HCT116 (cell line): ENCODE measurements around the gene NPPB. TPM values are rescaled to one million over a fixed set of nuclear protein-coding genes. Genes with fewer than 3 reads are reported as not detected.

Experiments
- ATAC-seq: fragments of 200-7000 bp; cut with Tn5 transposase; 2 replicates; pipeline ENCODE4 v1.9.1; 2020; ENCODE audit warnings: mild to moderate bottlenecking, moderate library complexity
- BruUV-seq: library from RNA; stranded (reverse); fragments of 400-500 nt; replicated peaks from 2 replicates; lab custom pipeline; 2021; lab: Mats Ljungman, UMichigan
- CTCF ChIA-PET: fragments of 300-600 bp; sonication (Branson Sonifier 250); formaldehyde crosslinking; loops from one replicate; lab custom pipeline; 2021; ENCODE audit warnings: antibody characterized with exemption; lab: Charles Lee
- POLR2A ChIA-PET: fragments of 300-600, 350-600 bp; sonication (Branson Sonifier 250); formaldehyde crosslinking; loops from one replicate; lab custom pipeline; 2021; ENCODE audit warnings: antibody characterized with exemption; lab: Charles Lee
- RAD21 ChIA-PET, 2 experiments: fragments of 300-600 bp; sonication (Branson Sonifier 250); formaldehyde crosslinking; loops; one replicate each; lab custom pipeline; 2023; ENCODE audit warnings: low total read pairs in 2 of 2; ENCODE audit not compliant: uncharacterized antibody in 2 of 2, unreplicated experiment in 2 of 2, low non-redundant PET in 1 of 2; lab: Charles Lee
- DNase-seq: peaks from one replicate; pipeline ENCODE4 v3.0.0-alpha.2; 2010; ENCODE audit warnings: low read depth, low spot score
- H2AFZ ChIP-seq: fragments of 200-600 bp; shearing (Covaris generic), sonication (generic); 2 replicates; pipeline ENCODE4 v1.6.1; 2017; ENCODE audit warnings: low read depth, mixed run types, mixed read lengths, antibody characterized with exemption, low read length; ENCODE audit not compliant: poor library complexity, severe bottlenecking
- H3K27ac ChIP-seq: 2 replicates; pipeline ENCODE4 v1.5.1; 2012; ENCODE audit warnings: low read depth, low read length
- H3K27me3 ChIP-seq: fragments of 200-600 bp; sonication (generic); 2 replicates; pipeline ENCODE4 v1.6.1; 2016; ENCODE audit warnings: mixed run types, low read length, mixed read lengths; ENCODE audit not compliant: insufficient read depth
- H3K36me3 ChIP-seq, 2 experiments: fragments of 200-500 bp in 1 of 2; fragments of 200-600 bp in 1 of 2; sonication (Bioruptor generic) in 1 of 2; sonication (generic) in 1 of 2; 2 replicates each; pipeline versions ENCODE4 v1.5.1 to v1.6.1; 2014 to 2016; ENCODE audit warnings: low read length in 2 of 2, inconsistent platforms in 1 of 2, mixed read lengths in 1 of 2, mixed run types in 1 of 2; ENCODE audit not compliant: insufficient read depth in 2 of 2, control insufficient read depth in 1 of 2
- H3K4me1 ChIP-seq, 2 experiments: fragments of 200-600 bp in 1 of 2; sonication (generic) in 1 of 2; 2 replicates each; pipeline versions ENCODE4 v1.5.1 to v1.6.1; 2012 to 2017; ENCODE audit warnings: low read length in 2 of 2, inconsistent platforms in 1 of 2, mild to moderate bottlenecking in 1 of 2, mixed read lengths in 1 of 2, mixed run types in 1 of 2, moderate library complexity in 1 of 2; ENCODE audit not compliant: insufficient read depth in 2 of 2, control insufficient read depth in 1 of 2
- H3K4me2 ChIP-seq: fragments of 200-600 bp; sonication (generic); 2 replicates; pipeline ENCODE4 v1.6.1; 2017; ENCODE audit warnings: mixed run types, low read length, mixed read lengths
- H3K4me3 ChIP-seq, 2 experiments: fragments of 200-600 bp in 1 of 2; sonication (generic) in 1 of 2; replicated peaks in 1 of 2; 2 replicates each; pipeline ENCODE4 v1.5.1; 2011 to 2016; ENCODE audit warnings: low read length in 2 of 2, control low read depth in 1 of 2, low read depth in 1 of 2, mild to moderate bottlenecking in 1 of 2, mixed read lengths in 1 of 2, mixed run types in 1 of 2
- H3K79me2 ChIP-seq: fragments of 200-600 bp; sonication (generic); 2 replicates; pipeline ENCODE4 v1.6.1; 2017; ENCODE audit warnings: mild to moderate bottlenecking, mixed run types, low read length, moderate library complexity, mixed read lengths; ENCODE audit not compliant: insufficient read depth
- H3K9ac ChIP-seq: fragments of 200-600 bp; sonication (generic); 2 replicates; pipeline ENCODE4 v1.6.1; 2016; ENCODE audit warnings: low read length, mixed read lengths
- H3K9me2 ChIP-seq: fragments of 200-600 bp; sonication (generic), shearing (Covaris generic); 2 replicates; pipeline ENCODE4 v1.6.1; 2017; ENCODE audit warnings: mixed run types, mild to moderate bottlenecking, moderate library complexity; ENCODE audit not compliant: insufficient read depth
- H3K9me3 ChIP-seq, 2 experiments: fragments of 200-500 bp in 1 of 2; fragments of 200-600 bp in 1 of 2; sonication (Bioruptor generic) in 1 of 2; sonication (generic) in 1 of 2; 2 replicates each; pipeline ENCODE4 v1.6.1; 2014 to 2017; ENCODE audit warnings: low read length in 2 of 2, mixed read lengths in 2 of 2, inconsistent platforms in 1 of 2, low read depth in 1 of 2, mild to moderate bottlenecking in 1 of 2, mixed run types in 1 of 2, moderate library complexity in 1 of 2; ENCODE audit not compliant: control insufficient read depth in 1 of 2, insufficient read depth in 1 of 2
- H4K20me1 ChIP-seq: fragments of 200-600 bp; sonication (generic), shearing (Covaris generic); 2 replicates; pipeline ENCODE4 v1.6.1; 2017; ENCODE audit warnings: mixed run types, mild to moderate bottlenecking, moderate library complexity; ENCODE audit not compliant: insufficient read depth
- ATF3 ChIP-seq: IDR thresholded peaks from 2 replicates; pipeline ENCODE4 v1.6.1; 2012
- CTCF ChIP-seq, 3 experiments: fragments of 200-600 bp in 1 of 3; sonication (generic) in 1 of 3; IDR thresholded peaks in 2 of 3; conservative IDR thresholded peaks in 1 of 3; 2 replicates each; pipeline ENCODE4 v1.5.1; 2012 to 2017; ENCODE audit warnings: low read depth in 2 of 3, low read length in 2 of 3, antibody characterized with exemption in 1 of 3, borderline replicate concordance in 1 of 3, control low read depth in 1 of 3, mild to moderate bottlenecking in 1 of 3, mixed read lengths in 1 of 3, mixed run types in 1 of 3, moderate library complexity in 1 of 3; ENCODE audit not compliant: insufficient read depth in 1 of 3
- ELF1 ChIP-seq: IDR thresholded peaks from 2 replicates; pipeline ENCODE4 v1.6.1; 2012; ENCODE audit warnings: low read depth, borderline replicate concordance
- JUND ChIP-seq: IDR thresholded peaks from 2 replicates; pipeline ENCODE4 v1.6.1; 2012
- MAX ChIP-seq: IDR thresholded peaks from 2 replicates; pipeline ENCODE4 v1.6.1; 2012
- RAD21 ChIP-seq: IDR thresholded peaks from 2 replicates; pipeline ENCODE4 v1.6.1; 2012; ENCODE audit warnings: low read depth, mild to moderate bottlenecking
- TCF7L2 ChIP-seq: IDR thresholded peaks from 2 replicates; pipeline ENCODE4 v1.7.0; 2011; ENCODE audit warnings: borderline replicate concordance, inconsistent platforms; ENCODE audit not compliant: insufficient read depth, insufficient read length; ENCODE audit errors: extremely low read depth
- YY1 ChIP-seq: IDR thresholded peaks from 2 replicates; pipeline ENCODE4 v1.6.1; 2011; ENCODE audit warnings: low read length, low read depth, moderate library complexity, mild to moderate bottlenecking; ENCODE audit not compliant: insufficient replicate concordance; ENCODE audit errors: extremely low read depth
- intact Hi-C: fragments of 100-400 bp; cut with micrococcal nuclease; formaldehyde crosslinking; loops from 2 replicates; pipeline ENCODE4 v1.10.0; 2022
- total RNA-seq: library from RNA; stranded (reverse); gene quantifications from one replicate; pipeline ENCODE4 v1.2.1, GENCODE V29; 2021; ENCODE audit not compliant: unreplicated experiment

The NPPB gene
- total RNA-seq, 1 experiment from 2014 or later: not detected

- no TSS peak for BruUV-seq
These were observed 32.9 kb upstream of the NPPB start for GRCh38 chr1:11891433-11892186.

More at GRCh38 chr1:11891433-11892186, 32.9 kb upstream of the NPPB start:
- RAD21 ChIA-PET: interaction anchor here in 1 of 2 experiments (0.7 kb wide), 1 partner anchor 848 kb away, joined by 3 read pairs; no protein-coding TSS in a partner anchor
- ATAC-seq: no peak
- intact Hi-C loops: loop anchor here (5.0 kb wide), 1 partner anchor 854 kb away; no protein-coding TSS in a partner anchor
- TF ChIP-seq ELF1 (no peak), YY1 (no peak), MAX (no peak), JUND (no peak), ATF3 (no peak), CTCF (IDR thresholded peaks at IDR 0.05 in 2 of 3, conservative IDR thresholded peaks at IDR 0.05 in 1 of 3; ENCODE audit: borderline replicate concordance in 1 of 3, insufficient read depth in 1 of 3, low read depth in 2 of 3, low read length in 2 of 3) (no peak), TCF7L2 (no peak), RAD21 (no peak)
- TF ChIP-seq, all 23 proteins: peak for 0
- Histone ChIP-seq H3K9ac (no peak overlapping the region), H3K27ac (no peak overlapping the region), H2AFZ (no peak overlapping the region), H3K36me3 (no peaks in the 10 kb centered on the region), H3K27me3 (no peaks in the 10 kb centered on the region), H3K79me2 (no peaks in the 10 kb centered on the region), H3K9me2 (no peaks in the 10 kb centered on the region), H3K4me2 (no peak overlapping the region), H4K20me1 (no peaks in the 10 kb centered on the region), H3K9me3 (no peaks in the 10 kb centered on the region), H3K4me3 (no peak overlapping the region), H3K4me1 (peaks cover 0 to 3% of the 10 kb centered on the region in 2 experiments)
- CTCF ChIA-PET: interaction anchor here (0.7 to 1.8 kb wide), 5 partner anchors 11 to 76 kb away, joined by 3 to 6 read pairs (median 5); no protein-coding TSS in a partner anchor
- DNase-seq: no peak
- POLR2A ChIA-PET: interaction anchor here (0.9 to 1.2 kb wide), 2 partner anchors 16 to 18 kb away, joined by 3 to 4 read pairs; no protein-coding TSS in a partner anchor
